ENCODE results near the gene CALD1.

CALD1 gene

GRCh38 chr7:134764365-134764764, 15.1 kb upstream of the CALD1 start:
- DNase-seq, result no peak

DNA sequence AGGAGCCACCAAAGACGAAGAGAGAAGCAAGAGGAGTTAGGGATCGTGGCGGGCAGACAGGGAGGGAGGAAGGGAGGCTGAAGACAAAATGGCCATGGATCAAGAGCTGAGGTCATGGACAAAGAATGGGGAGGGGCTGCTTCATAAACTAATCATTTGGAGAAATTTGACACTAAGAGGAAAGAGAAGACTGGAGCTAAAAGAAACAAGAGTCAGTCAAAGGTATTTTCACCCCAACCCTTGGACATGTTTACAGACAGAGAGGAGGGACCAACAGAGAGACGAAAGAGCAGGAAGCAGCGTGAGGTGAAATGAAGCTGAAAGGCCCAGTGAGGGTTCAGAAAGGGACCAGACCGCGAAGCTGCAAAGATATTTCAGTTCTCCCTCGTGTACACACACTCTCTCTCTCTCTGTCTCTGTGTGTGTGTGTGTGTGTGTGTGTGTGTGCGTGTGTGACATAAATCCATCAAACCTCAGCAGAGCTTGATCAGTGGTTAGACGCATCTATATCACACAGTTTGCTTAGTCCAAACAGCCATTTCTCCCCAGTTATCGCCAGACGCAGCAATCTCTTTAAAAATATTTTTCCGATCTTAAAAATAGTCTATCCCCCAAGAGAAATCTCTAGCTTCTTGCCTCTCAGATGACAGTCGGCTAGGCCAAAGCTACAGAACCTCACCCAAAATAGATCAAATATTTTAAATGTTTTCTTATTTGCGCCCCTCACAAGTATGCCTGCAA, 12.5 kb upstream of the CALD1 start:
- no peak for DNase-seq

- DNase-seq, result no peak
Measured at GRCh38 chr7:134767520-134768168, 11.8 kb upstream of the CALD1 start.

DNA sequence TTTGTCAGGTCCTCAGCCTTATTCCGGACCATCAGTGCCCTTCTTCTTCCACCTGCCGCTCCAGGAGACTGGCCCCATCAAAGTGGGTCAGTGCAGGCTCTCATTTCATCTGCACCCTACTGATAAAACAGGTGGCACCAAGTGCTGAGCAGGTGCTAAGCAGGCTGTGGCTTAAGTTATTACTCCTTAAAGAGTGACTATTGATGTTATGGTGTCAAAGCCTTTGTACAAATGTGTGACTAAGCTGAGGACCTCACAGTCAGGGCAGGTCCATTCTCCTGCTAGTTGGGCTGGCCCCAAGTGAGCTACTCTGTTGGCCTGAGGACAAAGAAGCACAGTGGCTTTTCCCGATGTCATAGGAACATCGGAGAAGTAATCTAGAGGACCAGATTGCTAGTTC, 11.2 kb upstream of the CALD1 start:
- DNase-seq, result no peak

DNA sequence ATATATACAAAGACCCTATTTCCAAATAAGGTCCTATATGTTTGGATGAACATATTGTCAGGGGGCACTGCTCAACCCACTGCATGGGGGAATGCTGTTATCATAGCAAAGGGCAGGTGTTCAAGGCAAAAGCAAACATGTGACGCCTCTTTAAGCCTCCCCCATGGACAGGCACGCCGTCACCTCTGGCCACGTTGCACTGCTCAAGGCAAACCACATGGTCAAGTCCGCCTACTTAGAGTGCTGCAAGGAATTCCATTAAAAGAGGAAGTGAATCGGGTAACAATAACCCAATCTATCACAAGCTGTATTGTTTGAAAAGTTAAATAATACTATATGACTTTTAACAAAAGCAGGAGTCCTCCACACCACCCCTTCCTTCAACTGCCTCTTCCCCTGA, 8.8 kb upstream of the CALD1 start:
- no peak for DNase-seq

DNA sequence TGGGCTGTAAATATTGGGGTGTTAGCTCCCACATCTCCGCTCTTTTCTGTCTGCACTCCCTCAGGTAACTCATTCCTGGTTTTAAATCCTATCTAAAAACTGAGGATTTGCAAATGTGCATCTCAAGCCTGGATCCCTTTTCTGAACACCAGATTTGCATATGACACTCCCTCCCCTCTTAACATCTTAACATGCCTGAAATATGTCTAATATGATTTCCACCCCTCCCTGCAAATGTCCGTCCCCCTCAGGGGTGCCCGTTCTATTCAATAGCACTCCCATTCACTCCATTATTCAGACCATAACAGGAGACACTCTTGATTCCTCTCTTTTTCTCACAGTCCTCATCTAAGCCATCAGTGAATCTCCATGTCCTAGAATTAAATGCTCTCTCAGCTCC, 8.3 kb upstream of the CALD1 start:
- DNase-seq, result no peak

GRCh38 chr7:134771889-134772288, 7.5 kb upstream of the CALD1 start:
- no peak for DNase-seq

- no peak for DNase-seq
Measured at GRCh38 chr7:134772401-134772800, 7.0 kb upstream of the CALD1 start.

- no peak for DNase-seq
Measured at GRCh38 chr7:134773164-134773563, 6.3 kb upstream of the CALD1 start.

DNA sequence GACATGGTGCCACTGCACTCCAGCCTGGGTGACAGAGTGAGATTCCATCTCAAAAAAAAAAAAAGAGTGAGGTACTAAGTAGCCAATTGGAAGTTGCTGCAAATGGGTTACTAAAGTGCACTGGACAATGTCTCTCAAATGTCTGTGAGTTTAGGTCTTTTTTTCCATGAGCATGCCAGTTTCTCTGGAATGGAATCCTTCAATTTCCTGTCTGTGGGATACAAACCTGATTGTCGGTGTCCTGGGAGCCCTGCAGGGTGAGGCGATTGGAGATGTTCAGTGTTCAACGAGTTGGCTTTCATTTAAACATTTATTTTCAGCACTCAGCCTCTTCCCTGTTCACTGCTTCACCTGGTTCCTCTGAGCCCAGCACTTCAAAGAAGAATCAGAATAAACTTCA, 5.3 kb upstream of the CALD1 start:
- no peak for DNase-seq

GRCh38 chr7:134777470-134777869, 2.0 kb upstream of the CALD1 start:
- no peak for DNase-seq

- DNase-seq, result no peak
Measured at GRCh38 chr7:134777908-134778580, 1.4 kb upstream of the CALD1 start.

GRCh38 chr7:134779741-134780065, 269 bp downstream of the CALD1 start:
- no peak for DNase-seq

- no peak for DNase-seq
Measured at GRCh38 chr7:134780166-134780828, 863 bp downstream of the CALD1 start.

DNA sequence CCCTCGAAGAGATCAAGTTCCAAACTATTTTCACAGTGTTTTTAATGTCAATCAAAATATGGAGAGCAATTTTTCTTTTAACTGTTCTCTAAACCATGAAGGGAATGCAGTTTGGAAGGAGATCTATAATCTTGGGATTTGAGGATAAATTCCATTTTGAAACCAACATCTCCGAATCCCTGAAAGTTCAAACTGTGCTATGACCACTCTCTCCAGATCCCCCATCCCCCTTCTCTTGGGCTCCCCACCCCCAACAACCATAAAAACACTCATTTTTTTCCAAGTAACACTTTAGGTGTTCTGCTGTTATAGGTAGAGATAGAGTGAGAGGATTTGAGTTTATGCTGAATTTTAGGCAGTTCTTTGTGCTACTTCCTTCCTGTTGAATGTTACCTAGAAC, 1.7 kb downstream of the CALD1 start:
- DNase-seq, result no peak

- no peak for DNase-seq
Measured at GRCh38 chr7:134782121-134782623, 2.7 kb downstream of the CALD1 start.

- DNase-seq, result no peak
Measured at GRCh38 chr7:134783294-134784069, 4.0 kb downstream of the CALD1 start.

- no peak for DNase-seq
Measured at GRCh38 chr7:134784251-134785049, 5.0 kb downstream of the CALD1 start.

GRCh38 chr7:134785842-134786241, 6.4 kb downstream of the CALD1 start:
- DNase-seq, result no peak

- DNase-seq, result no peak
Measured at GRCh38 chr7:134787064-134787463, 7.6 kb downstream of the CALD1 start.

GRCh38 chr7:134787720-134788119, 8.3 kb downstream of the CALD1 start:
- DNase-seq, result no peak

- no peak for DNase-seq
Measured at GRCh38 chr7:134788191-134788590, 8.8 kb downstream of the CALD1 start.
